ENCODE measurements around the gene HMGN1. TPM values are rescaled to one million over a fixed set of nuclear protein-coding genes. Genes with fewer than 3 reads are reported as not detected.

Gene HMGN1
- total RNA-seq, 1 donor from 2014 or later = 75.4 TPM

DNA sequence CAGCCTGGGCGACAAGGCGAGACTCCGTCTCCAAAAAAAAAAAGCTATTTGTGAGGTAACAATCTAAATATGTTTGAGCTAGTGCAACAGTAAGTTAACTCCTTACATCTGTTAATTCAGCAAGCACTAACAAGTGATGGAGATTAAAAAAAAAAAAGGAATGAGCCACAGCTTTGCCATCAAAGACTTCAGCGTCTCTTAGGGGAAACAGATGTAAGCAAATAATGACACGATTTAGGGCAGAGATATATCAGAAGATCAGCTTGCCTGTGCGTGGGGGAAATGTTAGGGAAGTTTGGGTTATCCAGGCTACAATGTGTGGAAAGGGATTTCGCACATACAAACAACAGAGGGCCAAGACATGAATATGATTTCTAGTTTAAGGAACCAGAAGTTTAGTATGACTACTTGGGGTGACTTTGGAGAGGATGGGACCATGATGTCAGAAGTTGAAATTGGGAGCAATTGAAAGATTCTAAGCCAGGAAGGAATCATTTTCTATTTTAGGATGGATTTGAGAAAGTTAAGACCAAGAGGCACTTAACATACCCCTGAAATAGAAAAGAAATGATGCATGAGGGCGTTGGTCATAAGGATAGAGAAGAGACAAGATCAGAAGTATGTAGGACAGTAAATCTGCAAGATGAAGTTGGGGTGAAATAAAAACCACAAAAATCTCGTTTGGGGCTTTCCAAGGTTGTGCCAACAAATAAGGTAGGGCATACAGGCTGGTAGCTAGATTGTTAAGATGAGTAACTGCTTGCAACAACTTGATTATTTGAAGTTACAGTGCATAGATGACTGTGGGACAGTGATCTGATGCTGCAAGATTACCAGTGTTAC lies 33.1 kb downstream of the HMGN1 start:
- ATAC-seq = no peak
- no peak for DNase-seq
- intact Hi-C loops (cut with micrococcal nuclease) = loop anchor here (10.0 kb wide), 1 partner anchor 69 kb away; a partner anchor contains a TSS

DNA sequence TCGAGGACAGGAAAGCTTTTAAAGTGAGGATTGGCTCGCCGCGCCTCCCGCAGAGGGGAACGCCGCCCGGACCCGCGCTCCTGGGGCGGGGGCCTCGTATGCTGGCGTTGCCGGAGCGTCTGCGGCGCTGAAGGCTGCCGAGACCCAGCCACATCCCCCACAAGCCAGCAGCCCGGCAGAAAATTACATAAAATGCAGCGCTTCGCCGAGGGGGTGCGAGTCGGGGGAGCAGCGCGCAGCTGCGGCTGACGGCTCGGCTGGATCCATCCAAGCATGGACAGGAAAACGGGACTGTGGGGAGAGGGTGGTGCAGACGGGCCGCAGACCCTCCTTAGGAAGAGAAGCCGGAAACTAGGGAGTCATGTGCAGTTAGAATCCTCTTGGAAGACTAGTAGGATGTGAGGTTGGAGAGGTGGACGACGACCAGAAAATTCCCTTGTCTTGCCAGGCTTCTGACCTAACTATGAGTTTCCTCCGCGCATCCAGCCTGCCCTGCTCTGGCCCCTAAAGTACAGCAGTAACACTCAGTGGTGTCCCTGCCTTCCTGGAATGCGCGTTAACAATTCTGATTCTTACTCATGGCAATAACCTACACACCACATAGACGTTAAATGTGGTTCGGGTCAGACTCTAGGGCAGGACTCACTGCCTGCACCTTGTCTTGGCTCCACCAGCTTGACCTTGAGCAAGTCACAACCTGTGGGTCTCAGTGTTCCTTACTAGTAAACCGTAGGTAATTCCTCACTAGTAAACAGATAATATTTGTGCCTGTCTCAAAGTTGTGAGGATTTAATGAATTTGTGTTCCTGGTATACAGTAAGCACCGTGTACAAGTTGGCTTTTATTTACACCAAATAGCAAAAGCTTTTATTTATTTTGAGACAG lies 34.5 kb downstream of the HMGN1 start:
- intact Hi-C loops (cut with micrococcal nuclease) = loop anchor here (10.0 kb wide), 1 partner anchor 70 kb away; a partner anchor contains a TSS
- DNase-seq (peak; percentile 59), ATAC-seq (peak; percentile 37)

DNA sequence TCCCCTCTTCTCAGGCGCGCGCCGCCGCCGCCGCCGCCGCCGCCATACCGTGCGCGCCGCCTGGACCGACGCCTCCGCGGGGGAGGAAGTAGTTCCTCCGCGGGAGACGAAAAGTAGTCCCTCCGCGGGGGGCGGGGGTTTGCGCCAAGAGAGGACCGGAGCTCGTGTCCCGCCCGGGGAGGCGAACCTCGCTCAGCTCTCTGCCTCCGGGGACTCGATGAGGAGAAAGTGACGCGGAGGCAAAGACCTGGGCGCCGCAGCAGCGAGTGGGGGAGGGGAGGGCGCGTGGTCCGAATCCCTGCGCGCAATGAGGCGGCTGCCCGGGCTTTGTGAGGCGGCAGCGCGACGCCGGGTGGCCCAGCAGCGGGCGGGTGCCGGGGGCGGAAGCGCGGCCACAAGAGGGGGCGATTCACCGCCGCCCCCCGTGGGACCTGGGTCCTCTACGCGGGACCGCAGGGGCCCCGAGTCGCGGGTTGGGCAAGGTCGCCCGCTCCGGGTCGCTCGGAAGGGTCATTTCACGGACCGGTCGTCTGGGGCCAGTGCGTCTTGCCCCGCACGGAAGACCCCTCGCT lies 35.2 kb downstream of the HMGN1 start, which contains the start of gene BRWD1:
Gene BRWD1 (minus strand): TSS at position 62 of the 572 bp plus-strand sequence. CDS start 141 bp downstream, outside the sequence.
- ATAC-seq = peak; percentile 82
- intact Hi-C loops (cut with micrococcal nuclease) = loop anchor here (10.0 kb wide), 1 partner anchor 71 kb away; a partner anchor contains a TSS
- DNase-seq = peak; percentile 92

DNA sequence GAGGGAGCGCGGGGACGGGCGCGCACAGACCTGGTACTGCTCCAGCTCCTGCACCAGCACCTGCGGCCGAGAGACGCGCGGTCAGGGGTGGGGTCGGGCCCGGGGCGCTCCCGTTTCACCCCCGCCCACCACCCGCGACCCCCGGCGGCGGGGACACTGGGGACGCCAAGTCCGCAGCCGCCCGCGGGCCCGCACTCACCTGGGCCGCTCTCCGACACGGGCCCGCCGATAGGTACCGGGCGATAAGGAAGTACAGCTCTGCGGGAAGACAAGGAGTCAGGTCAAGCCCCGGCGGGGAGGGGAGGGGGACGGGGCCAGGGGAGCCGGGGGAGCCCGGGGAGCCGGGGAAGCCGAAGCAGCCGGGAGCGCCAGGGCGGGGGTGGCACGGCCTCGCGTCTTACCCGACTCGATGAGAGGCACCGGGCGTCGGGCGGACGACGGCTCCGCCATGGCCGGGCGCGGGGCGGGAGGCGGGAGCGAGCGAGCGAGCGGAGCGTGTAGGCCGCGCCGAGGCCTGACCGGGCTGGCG lies 35.8 kb downstream of the HMGN1 start:
- ATAC-seq = peak; percentile 10
- peak; percentile 61 for DNase-seq
- intact Hi-C loops (cut with micrococcal nuclease) = loop anchor here (10.0 kb wide), 1 partner anchor 72 kb away; a partner anchor contains a TSS

DNA sequence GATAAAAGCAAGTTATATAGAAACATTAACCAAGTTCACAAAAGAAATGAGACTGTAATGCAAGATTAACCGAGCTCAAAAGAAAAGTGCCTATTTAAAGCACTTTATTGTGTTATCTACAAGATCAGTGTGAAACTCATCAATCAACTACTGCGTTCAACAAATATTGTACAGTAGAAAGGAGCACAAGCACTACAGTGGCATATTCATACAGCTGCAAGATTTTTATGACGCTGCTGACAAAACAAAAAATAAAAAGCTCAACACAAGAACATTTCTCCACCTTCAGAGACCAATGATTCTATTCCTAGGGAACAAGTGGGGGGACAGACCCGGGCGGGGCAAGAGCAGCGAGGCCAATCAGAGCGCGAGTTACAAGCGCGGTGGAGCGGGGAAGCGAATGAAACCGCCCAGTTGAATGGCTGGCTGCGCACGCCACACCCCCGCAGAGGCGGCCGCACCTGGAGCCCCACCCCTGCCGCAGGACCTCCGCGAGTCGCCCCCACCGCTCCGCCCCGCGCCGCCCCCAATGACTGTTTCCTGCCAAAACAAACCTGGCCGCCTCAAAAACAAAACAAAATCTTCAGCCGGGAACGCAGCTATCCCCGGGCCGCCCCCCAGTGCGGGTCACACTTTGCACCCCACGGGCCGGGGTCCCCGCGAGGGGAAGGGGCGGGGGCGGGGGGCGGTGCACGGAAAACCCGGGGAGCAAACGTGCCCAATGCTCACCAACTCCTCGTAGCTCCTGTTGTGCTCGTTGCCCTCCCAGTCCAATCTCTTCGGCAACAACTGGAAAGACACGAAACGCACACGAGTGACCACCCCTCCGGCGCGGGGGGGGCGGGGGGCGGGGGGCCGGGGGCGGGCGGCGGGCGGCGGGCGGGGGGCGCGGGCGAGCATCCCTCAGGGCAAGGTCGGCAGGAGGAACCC lies 36.5 kb downstream of the HMGN1 start:
- intact Hi-C loops (cut with micrococcal nuclease) = loop anchor here (10.0 kb wide), 1 partner anchor 72 kb away; a partner anchor contains a TSS
- ATAC-seq = peak; percentile 83
- peak; percentile 95 for DNase-seq

DNA sequence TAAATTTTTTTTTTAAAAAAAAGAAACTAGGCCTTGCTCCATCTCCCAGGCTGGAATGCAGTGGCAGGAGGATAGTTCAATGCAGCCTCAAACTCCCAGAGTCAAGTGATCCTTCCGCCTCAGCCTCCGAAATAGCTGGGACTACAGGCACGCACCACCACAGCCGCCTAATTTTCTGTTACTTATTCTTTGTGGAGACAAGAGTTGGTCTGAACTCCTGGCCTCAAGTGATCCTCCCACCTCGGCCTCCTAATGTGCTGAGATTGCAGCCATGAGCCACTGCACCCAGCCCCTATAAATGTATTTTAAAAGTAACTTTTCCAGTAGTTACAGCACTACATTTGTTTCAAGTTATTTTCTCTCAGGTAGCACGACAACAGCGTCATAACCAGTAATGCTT lies 37.7 kb downstream of the HMGN1 start:
- DNase-seq (no peak), ATAC-seq (no peak)
- intact Hi-C loops (cut with micrococcal nuclease) = loop anchor here (10.0 kb wide), 1 partner anchor 74 kb away; a partner anchor contains a TSS

DNA sequence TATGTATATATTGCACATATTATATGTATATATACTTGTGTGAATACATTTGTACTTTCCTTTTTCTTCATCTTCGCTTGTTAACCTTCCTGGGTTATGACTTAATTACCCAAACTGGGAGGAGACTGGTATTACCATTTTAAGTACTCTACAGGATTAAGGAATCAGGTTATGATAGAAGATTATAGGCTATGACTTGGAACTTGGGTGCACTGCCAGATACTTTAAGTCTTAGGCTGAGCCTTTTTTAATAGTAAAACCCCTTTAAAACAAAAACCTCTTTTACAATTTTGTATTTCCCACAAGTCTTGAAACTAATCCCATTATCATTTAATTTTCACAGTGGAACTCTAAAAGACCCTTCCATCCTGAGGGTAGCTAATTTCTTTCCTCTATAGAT lies 41.4 kb downstream of the HMGN1 start:
- DNase-seq (no peak), ATAC-seq (no peak)
- intact Hi-C loops (cut with micrococcal nuclease) = no loop called here

DNA sequence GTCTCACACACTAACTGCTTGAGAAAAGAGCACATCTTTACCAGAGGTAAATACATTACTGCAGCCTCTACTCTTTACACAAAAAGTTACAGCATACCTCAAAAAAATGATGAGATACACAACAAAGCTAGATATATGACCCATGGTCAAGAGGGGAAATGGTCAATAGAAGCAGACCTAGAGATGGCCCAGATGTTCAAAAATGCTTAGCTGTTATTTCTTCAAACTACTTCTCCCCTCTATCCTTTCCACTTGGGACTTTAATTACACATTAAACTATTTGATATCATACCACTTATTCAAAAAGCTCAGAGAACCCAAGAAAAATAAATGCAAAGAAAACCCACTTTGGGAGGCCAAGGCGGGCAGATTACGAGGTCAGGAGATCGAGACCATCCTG lies 48.3 kb downstream of the HMGN1 start:
- ATAC-seq (no peak), DNase-seq (no peak)
- intact Hi-C loops (cut with micrococcal nuclease) = no loop called here

DNA sequence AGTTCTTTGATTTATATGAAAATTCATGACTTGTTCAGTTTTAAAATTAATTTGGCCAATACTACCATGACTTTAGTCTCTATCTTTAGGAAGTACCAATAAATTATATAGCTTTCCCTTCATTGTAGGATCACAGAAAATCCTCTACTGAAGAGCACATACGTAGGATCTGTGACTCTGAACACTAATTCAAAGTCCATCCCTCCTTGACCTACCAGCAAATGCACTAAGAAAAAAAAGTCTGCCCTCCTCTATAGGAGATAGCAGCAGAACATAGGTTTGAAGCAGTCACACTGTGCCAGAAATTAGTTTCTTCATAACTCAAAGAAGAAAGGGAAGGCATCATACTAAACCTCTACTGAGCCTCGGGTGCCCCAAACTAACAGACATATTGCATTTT lies 52.0 kb downstream of the HMGN1 start:
- DNase-seq (no peak), ATAC-seq (no peak)
- intact Hi-C loops (cut with micrococcal nuclease) = no loop called here

Other genes starting within 250 kb of the HMGN1 start
- gene PSMG1, start 165.6 kb downstream of the HMGN1 start, total RNA-seq = 19.5 TPM
- 34.2 TPM for gene BRWD1, start 35.5 kb downstream of the HMGN1 start, total RNA-seq
- gene LCA5L, start 96.7 kb upstream of the HMGN1 start, total RNA-seq = 0.40 TPM
- gene SH3BGR, start 102.9 kb upstream of the HMGN1 start, total RNA-seq = 127 TPM

Data from left ventricle myocardium superior (tissue), 1 donor.